SK-N-SH treated with all-trans-retinoic acid at 6 μM for 48 hours (cell line): ENCODE results near the gene TFAP2A.

ENCODE experiments used
- ATAC-seq: fragments of 200-7000 bp; cut with Tn5 transposase; 3 replicates; pipeline ENCODE4 v1.9.1; 2020; ENCODE audit warnings: mild to moderate bottlenecking, moderate library complexity
- ARNTL ChIP-seq: fragments of 450-650 bp; formaldehyde crosslinking; IDR thresholded peaks from 2 replicates; pipeline ENCODE4 v1.5.0; 2020; ENCODE audit warnings: low read depth, mild to moderate bottlenecking, moderate library complexity, borderline replicate concordance
- BACH2 ChIP-seq: fragments of 250-450 bp; sonication (Bioruptor Pico); IDR thresholded peaks from 2 replicates; pipeline ENCODE4 v1.9.0; 2021; ENCODE audit warnings: mild to moderate bottlenecking, borderline replicate concordance
- ESRRG ChIP-seq: fragments of 250-450 bp; sonication (Bioruptor Pico); IDR thresholded peaks from 2 replicates; pipeline ENCODE4 v1.6.1; 2021; ENCODE audit warnings: mild to moderate bottlenecking
- GLIS3 ChIP-seq: fragments of 250-450 bp; sonication (Bioruptor Pico); IDR thresholded peaks from 2 replicates; pipeline ENCODE4 v1.5.0; 2020; ENCODE audit warnings: mild to moderate bottlenecking, moderate library complexity
- ISL1 ChIP-seq: fragments of 250-450 bp; sonication (Bioruptor Pico); IDR thresholded peaks from 2 replicates; pipeline ENCODE4 v2.1.2; 2022; ENCODE audit warnings: mild to moderate bottlenecking, moderate library complexity
- OSR1 ChIP-seq: fragments of 250-450 bp; sonication (Bioruptor Pico); IDR thresholded peaks from 2 replicates; pipeline ENCODE4 v1.8.0; 2022; ENCODE audit warnings: moderate library complexity, mild to moderate bottlenecking, inconsistent platforms
- PPARA ChIP-seq: fragments of 250-450 bp; sonication (Bioruptor Pico); IDR thresholded peaks from 2 replicates; pipeline ENCODE4 v1.5.0; 2020; ENCODE audit warnings: mild to moderate bottlenecking, borderline replicate concordance
- RARB ChIP-seq: fragments of 250-450 bp; sonication (Bioruptor Pico); IDR thresholded peaks from 2 replicates; pipeline ENCODE4 v1.8.0; 2021; ENCODE audit warnings: mild to moderate bottlenecking, moderate library complexity
- SNAI2 ChIP-seq: fragments of 250-450 bp; sonication (Bioruptor Pico); IDR thresholded peaks from 2 replicates; pipeline ENCODE4 v1.5.0; 2020; ENCODE audit warnings: mild to moderate bottlenecking, moderate library complexity
- TCF4 ChIP-seq: fragments of 250-450 bp; sonication (Bioruptor Pico); IDR thresholded peaks from 2 replicates; pipeline ENCODE4 v1.8.0; 2021; ENCODE audit warnings: mild to moderate bottlenecking, moderate library complexity, borderline replicate concordance
- TOX ChIP-seq: fragments of 250-450 bp; sonication (Bioruptor Pico); IDR thresholded peaks from 2 replicates; pipeline ENCODE4 v1.8.0; 2021; ENCODE audit warnings: mild to moderate bottlenecking, moderate library complexity, borderline replicate concordance
- ZFP3 ChIP-seq: fragments of 250-450 bp; sonication (Bioruptor Pico); IDR thresholded peaks from 2 replicates; pipeline ENCODE4 v1.5.0; 2020; ENCODE audit warnings: mild to moderate bottlenecking, moderate library complexity
- ZFP30 ChIP-seq: fragments of 450-650 bp; formaldehyde crosslinking; IDR thresholded peaks from 2 replicates; pipeline ENCODE4 v1.5.0; 2022; ENCODE audit warnings: mild to moderate bottlenecking, moderate library complexity
- ZNF565 ChIP-seq: fragments of 450-650 bp; formaldehyde crosslinking; conservative IDR thresholded peaks from 2 replicates; pipeline ENCODE4 v1.5.0; 2020; ENCODE audit warnings: low read depth, mild to moderate bottlenecking, moderate library complexity
- ZNF70 ChIP-seq: fragments of 450-650 bp; formaldehyde crosslinking; IDR thresholded peaks from 2 replicates; pipeline ENCODE4 v1.5.0; 2020; ENCODE audit warnings: mild to moderate bottlenecking, moderate library complexity
- ZNF8 ChIP-seq: fragments of 450-650 bp; formaldehyde crosslinking; IDR thresholded peaks from 2 replicates; pipeline ENCODE4 v1.5.0; 2020; ENCODE audit warnings: mild to moderate bottlenecking, moderate library complexity
- TF ChIP-seq, protein P1 (sequence below): fragments of 250-450 bp; sonication (Bioruptor Pico); IDR thresholded peaks from 2 replicates; pipeline ENCODE4 v1.5.1; 2020; ENCODE audit warnings: low read depth, mild to moderate bottlenecking, moderate library complexity
- TF ChIP-seq, protein P2 (sequence below): fragments of 250-450 bp; sonication (Bioruptor Pico); IDR thresholded peaks from 2 replicates; pipeline ENCODE4 v1.5.0; 2020; ENCODE audit warnings: mild to moderate bottlenecking, moderate library complexity
- TF ChIP-seq, protein P3 (sequence below): fragments of 250-450 bp; sonication (Bioruptor Pico); IDR thresholded peaks from 2 replicates; pipeline ENCODE4 v1.8.0; 2021; ENCODE audit warnings: low read depth, mild to moderate bottlenecking, moderate library complexity, borderline replicate concordance
- TF ChIP-seq, protein P4 (sequence below): fragments of 250-450 bp; sonication (Bioruptor Pico); IDR thresholded peaks from 2 replicates; pipeline ENCODE4 v1.8.0; 2020; ENCODE audit warnings: mild to moderate bottlenecking, moderate library complexity, borderline replicate concordance
- TF ChIP-seq, protein P5 (sequence below): fragments of 250-450 bp; sonication (Bioruptor Pico); IDR thresholded peaks from 2 replicates; pipeline ENCODE4 v1.5.1; 2021; ENCODE audit warnings: mild to moderate bottlenecking, moderate library complexity

Gene TFAP2A

DNA sequence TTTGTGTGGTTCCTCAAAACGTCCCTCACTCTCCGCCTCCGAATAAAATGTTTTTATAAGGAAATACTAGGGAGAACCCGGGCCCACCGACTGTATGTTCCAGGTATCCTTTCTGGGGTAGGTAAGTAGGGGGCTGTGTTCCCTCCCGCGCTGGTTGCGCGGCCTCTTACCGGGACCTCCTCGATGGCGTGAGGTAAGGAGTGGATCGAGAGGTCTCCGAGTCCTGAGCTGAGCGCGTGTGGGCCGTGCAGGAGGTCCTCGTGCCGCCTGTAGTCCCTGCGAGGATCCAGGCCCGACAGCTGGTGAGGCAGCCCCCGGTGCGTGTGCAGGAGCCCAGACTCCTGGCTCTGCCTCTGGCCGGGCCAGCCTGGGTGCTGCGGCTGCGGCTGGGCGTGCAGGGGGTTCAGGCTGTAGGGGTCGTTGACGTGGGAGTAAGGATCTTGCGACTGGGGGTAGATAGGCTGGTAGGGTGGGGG is 5.1 kb downstream of the TFAP2A start:
- no peak for ATAC-seq
- no peak for TF ChIP-seq GLIS3 (CRISPR knock-in tag)
- TF ChIP-seq ESRRG = no peak
- TF ChIP-seq, all 23 proteins: peak for 0

DNA sequence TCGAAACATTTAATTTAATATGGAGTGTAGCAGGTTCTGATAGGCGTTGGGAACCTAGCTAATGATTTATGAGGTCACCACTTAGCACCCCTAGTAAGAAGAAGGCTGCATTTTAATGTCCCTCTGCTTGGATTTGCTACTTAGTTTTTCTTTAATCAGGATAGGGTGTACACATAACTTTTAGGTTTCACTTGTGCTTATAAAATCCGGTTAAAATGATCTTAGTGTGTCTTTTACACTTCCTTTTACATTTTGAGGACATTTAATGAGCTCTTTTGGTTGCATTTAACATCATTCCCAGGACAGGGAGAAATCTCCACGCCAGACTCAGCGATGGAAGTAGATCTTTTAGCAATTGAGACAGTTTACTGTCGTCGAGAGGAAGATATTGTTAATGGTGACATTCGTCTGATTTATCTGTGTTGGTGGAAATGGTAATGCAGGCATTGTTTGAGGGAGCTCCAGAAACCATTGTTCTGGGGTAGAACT is 5.6 kb downstream of the TFAP2A start:
- no peak for ATAC-seq
- TF ChIP-seq SNAI2 (CRISPR knock-in tag) (no peak), TCF4 (CRISPR knock-in tag) (no peak), OSR1 (CRISPR knock-in tag) (no peak), TOX (CRISPR knock-in tag) (no peak)
- TF ChIP-seq, protein P1, sequence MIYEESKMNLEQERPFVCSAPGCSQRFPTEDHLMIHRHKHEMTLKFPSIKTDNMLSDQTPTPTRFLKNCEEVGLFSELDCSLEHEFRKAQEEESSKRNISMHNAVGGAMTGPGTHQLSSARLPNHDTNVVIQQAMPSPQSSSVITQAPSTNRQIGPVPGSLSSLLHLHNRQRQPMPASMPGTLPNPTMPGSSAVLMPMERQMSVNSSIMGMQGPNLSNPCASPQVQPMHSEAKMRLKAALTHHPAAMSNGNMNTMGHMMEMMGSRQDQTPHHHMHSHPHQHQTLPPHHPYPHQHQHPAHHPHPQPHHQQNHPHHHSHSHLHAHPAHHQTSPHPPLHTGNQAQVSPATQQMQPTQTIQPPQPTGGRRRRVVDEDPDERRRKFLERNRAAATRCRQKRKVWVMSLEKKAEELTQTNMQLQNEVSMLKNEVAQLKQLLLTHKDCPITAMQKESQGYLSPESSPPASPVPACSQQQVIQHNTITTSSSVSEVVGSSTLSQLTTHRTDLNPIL (CRISPR knock-in tag) = no peak
- TF ChIP-seq, protein P2, sequence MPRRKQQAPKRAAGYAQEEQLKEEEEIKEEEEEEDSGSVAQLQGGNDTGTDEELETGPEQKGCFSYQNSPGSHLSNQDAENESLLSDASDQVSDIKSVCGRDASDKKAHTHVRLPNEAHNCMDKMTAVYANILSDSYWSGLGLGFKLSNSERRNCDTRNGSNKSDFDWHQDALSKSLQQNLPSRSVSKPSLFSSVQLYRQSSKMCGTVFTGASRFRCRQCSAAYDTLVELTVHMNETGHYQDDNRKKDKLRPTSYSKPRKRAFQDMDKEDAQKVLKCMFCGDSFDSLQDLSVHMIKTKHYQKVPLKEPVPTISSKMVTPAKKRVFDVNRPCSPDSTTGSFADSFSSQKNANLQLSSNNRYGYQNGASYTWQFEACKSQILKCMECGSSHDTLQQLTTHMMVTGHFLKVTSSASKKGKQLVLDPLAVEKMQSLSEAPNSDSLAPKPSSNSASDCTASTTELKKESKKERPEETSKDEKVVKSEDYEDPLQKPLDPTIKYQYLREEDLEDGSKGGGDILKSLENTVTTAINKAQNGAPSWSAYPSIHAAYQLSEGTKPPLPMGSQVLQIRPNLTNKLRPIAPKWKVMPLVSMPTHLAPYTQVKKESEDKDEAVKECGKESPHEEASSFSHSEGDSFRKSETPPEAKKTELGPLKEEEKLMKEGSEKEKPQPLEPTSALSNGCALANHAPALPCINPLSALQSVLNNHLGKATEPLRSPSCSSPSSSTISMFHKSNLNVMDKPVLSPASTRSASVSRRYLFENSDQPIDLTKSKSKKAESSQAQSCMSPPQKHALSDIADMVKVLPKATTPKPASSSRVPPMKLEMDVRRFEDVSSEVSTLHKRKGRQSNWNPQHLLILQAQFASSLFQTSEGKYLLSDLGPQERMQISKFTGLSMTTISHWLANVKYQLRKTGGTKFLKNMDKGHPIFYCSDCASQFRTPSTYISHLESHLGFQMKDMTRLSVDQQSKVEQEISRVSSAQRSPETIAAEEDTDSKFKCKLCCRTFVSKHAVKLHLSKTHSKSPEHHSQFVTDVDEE (CRISPR knock-in tag) = no peak

DNA sequence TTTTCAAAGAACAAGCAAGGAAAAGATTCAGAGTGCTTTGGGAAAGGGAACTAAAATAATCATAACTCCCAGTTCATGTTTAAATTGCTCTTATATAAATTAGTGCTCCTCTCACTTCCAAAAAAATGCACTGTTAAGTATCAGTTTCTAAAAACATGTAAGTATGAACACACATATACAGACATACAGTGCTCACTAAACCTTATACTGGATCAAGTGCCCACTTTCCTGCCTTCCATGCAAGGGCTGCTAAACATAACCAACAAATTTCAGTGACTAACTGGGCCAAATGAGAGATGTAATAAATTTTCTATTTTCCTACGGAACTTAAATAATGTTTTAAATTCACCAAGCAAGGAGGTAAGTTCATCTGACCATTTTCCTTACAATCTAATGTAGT is 6.4 kb downstream of the TFAP2A start:
- ATAC-seq = no peak
- TF ChIP-seq, protein P1 (CRISPR knock-in tag) = no peak
- no peak for TF ChIP-seq PPARA (CRISPR knock-in tag)
- TF ChIP-seq, protein P3, sequence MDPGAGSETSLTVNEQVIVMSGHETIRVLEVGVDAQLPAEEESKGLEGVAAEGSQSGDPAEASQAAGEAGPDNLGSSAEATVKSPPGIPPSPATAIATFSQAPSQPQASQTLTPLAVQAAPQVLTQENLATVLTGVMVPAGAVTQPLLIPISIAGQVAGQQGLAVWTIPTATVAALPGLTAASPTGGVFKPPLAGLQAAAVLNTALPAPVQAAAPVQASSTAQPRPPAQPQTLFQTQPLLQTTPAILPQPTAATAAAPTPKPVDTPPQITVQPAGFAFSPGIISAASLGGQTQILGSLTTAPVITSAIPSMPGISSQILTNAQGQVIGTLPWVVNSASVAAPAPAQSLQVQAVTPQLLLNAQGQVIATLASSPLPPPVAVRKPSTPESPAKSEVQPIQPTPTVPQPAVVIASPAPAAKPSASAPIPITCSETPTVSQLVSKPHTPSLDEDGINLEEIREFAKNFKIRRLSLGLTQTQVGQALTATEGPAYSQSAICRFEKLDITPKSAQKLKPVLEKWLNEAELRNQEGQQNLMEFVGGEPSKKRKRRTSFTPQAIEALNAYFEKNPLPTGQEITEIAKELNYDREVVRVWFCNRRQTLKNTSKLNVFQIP (CRISPR knock-in tag) = no peak
- TF ChIP-seq, protein P4, sequence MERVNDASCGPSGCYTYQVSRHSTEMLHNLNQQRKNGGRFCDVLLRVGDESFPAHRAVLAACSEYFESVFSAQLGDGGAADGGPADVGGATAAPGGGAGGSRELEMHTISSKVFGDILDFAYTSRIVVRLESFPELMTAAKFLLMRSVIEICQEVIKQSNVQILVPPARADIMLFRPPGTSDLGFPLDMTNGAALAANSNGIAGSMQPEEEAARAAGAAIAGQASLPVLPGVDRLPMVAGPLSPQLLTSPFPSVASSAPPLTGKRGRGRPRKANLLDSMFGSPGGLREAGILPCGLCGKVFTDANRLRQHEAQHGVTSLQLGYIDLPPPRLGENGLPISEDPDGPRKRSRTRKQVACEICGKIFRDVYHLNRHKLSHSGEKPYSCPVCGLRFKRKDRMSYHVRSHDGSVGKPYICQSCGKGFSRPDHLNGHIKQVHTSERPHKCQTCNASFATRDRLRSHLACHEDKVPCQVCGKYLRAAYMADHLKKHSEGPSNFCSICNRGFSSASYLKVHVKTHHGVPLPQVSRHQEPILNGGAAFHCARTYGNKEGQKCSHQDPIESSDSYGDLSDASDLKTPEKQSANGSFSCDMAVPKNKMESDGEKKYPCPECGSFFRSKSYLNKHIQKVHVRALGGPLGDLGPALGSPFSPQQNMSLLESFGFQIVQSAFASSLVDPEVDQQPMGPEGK = no peak
- no peak for TF ChIP-seq ZFP3 (CRISPR knock-in tag)
- no peak for TF ChIP-seq ZNF565 (CRISPR knock-in tag)
- no peak for TF ChIP-seq GLIS3 (CRISPR knock-in tag)
- TF ChIP-seq, protein P5, sequence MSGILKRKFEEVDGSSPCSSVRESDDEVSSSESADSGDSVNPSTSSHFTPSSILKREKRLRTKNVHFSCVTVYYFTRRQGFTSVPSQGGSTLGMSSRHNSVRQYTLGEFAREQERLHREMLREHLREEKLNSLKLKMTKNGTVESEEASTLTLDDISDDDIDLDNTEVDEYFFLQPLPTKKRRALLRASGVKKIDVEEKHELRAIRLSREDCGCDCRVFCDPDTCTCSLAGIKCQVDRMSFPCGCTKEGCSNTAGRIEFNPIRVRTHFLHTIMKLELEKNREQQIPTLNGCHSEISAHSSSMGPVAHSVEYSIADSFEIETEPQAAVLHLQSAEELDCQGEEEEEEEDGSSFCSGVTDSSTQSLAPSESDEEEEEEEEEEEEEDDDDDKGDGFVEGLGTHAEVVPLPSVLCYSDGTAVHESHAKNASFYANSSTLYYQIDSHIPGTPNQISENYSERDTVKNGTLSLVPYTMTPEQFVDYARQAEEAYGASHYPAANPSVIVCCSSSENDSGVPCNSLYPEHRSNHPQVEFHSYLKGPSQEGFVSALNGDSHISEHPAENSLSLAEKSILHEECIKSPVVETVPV = no peak
- TF ChIP-seq RARB (CRISPR knock-in tag) = no peak
- TF ChIP-seq BACH2 (CRISPR knock-in tag) = no peak
- TF ChIP-seq SNAI2 (CRISPR knock-in tag) = no peak
- TF ChIP-seq ZFP30 (CRISPR knock-in tag) = no peak
- TF ChIP-seq OSR1 (CRISPR knock-in tag) = no peak
- TF ChIP-seq ISL1 (CRISPR knock-in tag) = no peak
- no peak for TF ChIP-seq ESRRG
- no peak for TF ChIP-seq ZNF70 (CRISPR knock-in tag)
- TF ChIP-seq TCF4 (CRISPR knock-in tag) = no peak
- no peak for TF ChIP-seq ARNTL (CRISPR knock-in tag)
- TF ChIP-seq, protein P2 (CRISPR knock-in tag) = no peak
- no peak for TF ChIP-seq ZNF8 (CRISPR knock-in tag)
- TF ChIP-seq, all 23 proteins: peak for 0
